IMR-90 (cell line): ENCODE results near the gene GRIK1. TPM values are rescaled to one million over a fixed set of nuclear protein-coding genes. Genes with fewer than 3 reads are reported as not detected.

Experiments used
- ATAC-seq: fragments of 200-7000 bp; cut with Tn5 transposase; 2 replicates; pipeline ENCODE4 v1.9.1; 2020; ENCODE audit warnings: low read depth, mild to moderate bottlenecking, moderate library complexity
- BruUV-seq: library from RNA; stranded (reverse); fragments of 400-500 nt; replicated peaks from 2 replicates; lab custom pipeline; 2021; lab: Mats Ljungman, UMichigan
- CTCF ChIA-PET: fragments of 300-600 bp; formaldehyde crosslinking; extraction: SDS; loops from one replicate; lab custom pipeline; 2021; ENCODE audit warnings: antibody characterized with exemption; lab: Yijun Ruan, JAX
- POLR2A ChIA-PET: fragments of 300-600 bp; sonication (Branson Sonifier 250); formaldehyde crosslinking; loops from one replicate; lab custom pipeline; 2022; ENCODE audit warnings: antibody characterized with exemption; ENCODE audit not compliant: unreplicated experiment; lab: Charles Lee
- DNase-seq: peaks from one replicate; pipeline ENCODE4 v3.0.0; 2013
- H2AFZ ChIP-seq: replicated peaks from 2 replicates; pipeline ENCODE3; 2013; ENCODE audit warnings: low read length, mild to moderate bottlenecking; ENCODE audit not compliant: poor library complexity
- H2AK5ac ChIP-seq: 2 replicates; pipeline ENCODE4 v1.6.1; 2013; ENCODE audit warnings: low read depth, low read length, inconsistent platforms
- H2AK9ac ChIP-seq: replicated peaks from 2 replicates; pipeline ENCODE3; 2013; ENCODE audit warnings: mild to moderate bottlenecking, low read depth, low read length, moderate library complexity; ENCODE audit not compliant: poor library complexity
- H2BK120ac ChIP-seq: 2 replicates; pipeline ENCODE4 v1.6.1; 2013; ENCODE audit warnings: low read depth, low read length, inconsistent platforms
- H2BK15ac ChIP-seq: 3 replicates; pipeline ENCODE4 v1.6.1; 2013; ENCODE audit warnings: low read depth, low read length, inconsistent platforms
- H2BK20ac ChIP-seq: 2 replicates; pipeline ENCODE4 v1.6.1; 2013; ENCODE audit warnings: low read depth, mild to moderate bottlenecking, inconsistent platforms, low read length, moderate library complexity
- H2BK5ac ChIP-seq: 2 replicates; pipeline ENCODE4 v1.6.1; 2013; ENCODE audit warnings: mild to moderate bottlenecking, low read depth, low read length, inconsistent platforms; ENCODE audit not compliant: poor library complexity, severe bottlenecking
- H3K14ac ChIP-seq: replicated peaks from 2 replicates; pipeline ENCODE4 v1.6.1; 2013; ENCODE audit warnings: low read depth, low read length, inconsistent platforms
- H3K18ac ChIP-seq: 2 replicates; pipeline ENCODE4 v1.6.1; 2013; ENCODE audit warnings: low read depth, low read length, control low read depth
- H3K23ac ChIP-seq: 2 replicates; pipeline ENCODE4 v1.6.1; 2013; ENCODE audit warnings: low read depth, low read length, inconsistent platforms
- H3K27ac ChIP-seq: 2 replicates; pipeline ENCODE4 v1.5.1; 2013; ENCODE audit warnings: mild to moderate bottlenecking, control low read depth, low read length; ENCODE audit not compliant: insufficient read depth
- H3K27me3 ChIP-seq: 2 replicates; pipeline ENCODE4 v1.6.1; 2013; ENCODE audit warnings: low read length; ENCODE audit not compliant: control insufficient read depth, insufficient read depth
- H3K36me3 ChIP-seq: 2 replicates; pipeline ENCODE4 v1.6.1; 2013; ENCODE audit warnings: low read length, mixed read lengths; ENCODE audit not compliant: control insufficient read depth, insufficient read depth
- H3K4ac ChIP-seq: 2 replicates; pipeline ENCODE4 v1.6.1; 2013; ENCODE audit warnings: low read depth, low read length, inconsistent platforms
- H3K4me1 ChIP-seq: 2 replicates; pipeline ENCODE4 v1.6.1; 2013; ENCODE audit warnings: low read length, mixed read lengths; ENCODE audit not compliant: control insufficient read depth, insufficient read depth
- H3K4me2 ChIP-seq: 2 replicates; pipeline ENCODE4 v1.6.1; 2013; ENCODE audit warnings: low read depth, mild to moderate bottlenecking, control low read depth, low read length, moderate library complexity
- H3K4me3 ChIP-seq: 2 replicates; pipeline ENCODE4 v1.5.1; 2013; ENCODE audit warnings: low read depth, mild to moderate bottlenecking, control low read depth, low read length, moderate library complexity; ENCODE audit not compliant: insufficient read depth
- H3K56ac ChIP-seq: 2 replicates; pipeline ENCODE4 v1.6.1; 2013; ENCODE audit warnings: low read length, inconsistent platforms; ENCODE audit not compliant: insufficient read depth; ENCODE audit errors: extremely low read depth
- H3K79me1 ChIP-seq, 2 experiments: 2 replicates each; pipeline ENCODE4 v1.6.1; 2013; ENCODE audit warnings: low read length in 2 of 2, inconsistent platforms in 1 of 2, low read depth in 1 of 2
- H3K9ac ChIP-seq: 2 replicates; pipeline ENCODE4 v1.6.1; 2013; ENCODE audit warnings: low read depth, low read length, control low read depth
- H3K9me1 ChIP-seq: 2 replicates; pipeline ENCODE4 v1.6.1; 2013; ENCODE audit warnings: low read length, inconsistent platforms; ENCODE audit not compliant: insufficient read depth
- H3K9me3 ChIP-seq: 2 replicates; pipeline ENCODE4 v1.6.1; 2013; ENCODE audit warnings: low read length; ENCODE audit not compliant: control insufficient read depth, insufficient read depth
- H4K20me1 ChIP-seq: 2 replicates; pipeline ENCODE4 v1.6.1; 2013; ENCODE audit warnings: low read length, inconsistent platforms; ENCODE audit not compliant: insufficient read depth
- H4K5ac ChIP-seq: 2 replicates; pipeline ENCODE4 v1.6.1; 2013; ENCODE audit warnings: mild to moderate bottlenecking, low read depth, low read length, control low read depth
- H4K8ac ChIP-seq, 2 experiments: 2 replicates each; pipeline ENCODE4 v1.6.1; 2013; ENCODE audit warnings: low read depth in 2 of 2, low read length in 2 of 2, control low read depth in 1 of 2, inconsistent platforms in 1 of 2
- H4K91ac ChIP-seq: 2 replicates; pipeline ENCODE4 v1.6.1; 2013; ENCODE audit warnings: low read depth, low read length, inconsistent platforms; ENCODE audit not compliant: insufficient read depth
- BHLHE40 ChIP-seq: fragments of 150-350 bp; IDR thresholded peaks from 2 replicates; pipeline ENCODE4 v1.6.1; 2016; ENCODE audit warnings: mild to moderate bottlenecking, low read depth, low read length
- CEBPB ChIP-seq: IDR thresholded peaks from 2 replicates; pipeline ENCODE4 v1.6.1; 2012; ENCODE audit warnings: low read depth, low read length, improper control_type of control experiment
- CHD1 ChIP-seq: IDR thresholded peaks from 2 replicates; pipeline ENCODE4 v1.6.1; 2012; ENCODE audit warnings: low read depth, low read length, improper control_type of control experiment
- FOS ChIP-seq: fragments of 150-350 bp; IDR thresholded peaks from 2 replicates; pipeline ENCODE4 v1.6.1; 2016; ENCODE audit warnings: low read depth, low read length
- MAFK ChIP-seq: IDR thresholded peaks from 2 replicates; pipeline ENCODE4 v1.6.1; 2012; ENCODE audit warnings: low read depth, low read length, improper control_type of control experiment
- MAZ ChIP-seq: IDR thresholded peaks from 2 replicates; pipeline ENCODE4 v1.6.1; 2012; ENCODE audit warnings: low read depth, mild to moderate bottlenecking, low read length, improper control_type of control experiment, moderate library complexity, borderline replicate concordance
- MXI1 ChIP-seq: IDR thresholded peaks from 2 replicates; pipeline ENCODE4 v1.6.1; 2012; ENCODE audit warnings: low read depth, mild to moderate bottlenecking, low read length, moderate library complexity, borderline replicate concordance
- NFE2L2 ChIP-seq: fragments of 150-350 bp; IDR thresholded peaks from 2 replicates; pipeline ENCODE4 v1.6.1; 2016; ENCODE audit warnings: low read depth, mild to moderate bottlenecking, low read length
- POLR2A ChIP-seq: IDR thresholded peaks from 2 replicates; pipeline ENCODE4 v1.6.1; 2012; ENCODE audit warnings: mild to moderate bottlenecking, low read depth, low read length
- RAD21 ChIP-seq: IDR thresholded peaks from 2 replicates; pipeline ENCODE4 v1.6.1; 2012; ENCODE audit warnings: low read length, improper control_type of control experiment
- RCOR1 ChIP-seq: IDR thresholded peaks from 2 replicates; pipeline ENCODE4 v1.6.1; 2012; ENCODE audit warnings: mild to moderate bottlenecking, low read length, improper control_type of control experiment; ENCODE audit not compliant: insufficient replicate concordance
- RFX5 ChIP-seq: IDR thresholded peaks from 2 replicates; pipeline ENCODE4 v1.8.0; 2012; ENCODE audit warnings: low read depth, mild to moderate bottlenecking, low read length, moderate library complexity
- SMC3 ChIP-seq: fragments of 150-350 bp; IDR thresholded peaks from 2 replicates; pipeline ENCODE4 v1.6.1; 2016; ENCODE audit warnings: low read depth, mild to moderate bottlenecking, antibody characterized with exemption, low read length, moderate library complexity
- WGBS, 2 experiments: methylation state at CpG; one replicate each; pipeline versions ENCODE4 v1.1.5 to v1.1.7; 2013; ENCODE audit warnings: missing lambda C conversion rate in 2 of 2; ENCODE audit not compliant: insufficient read length in 1 of 2; ENCODE audit errors: extremely low coverage in 2 of 2; 5-methylcytosine and 5-hydroxymethylcytosine counted together
- dilution Hi-C: fragments of 300-500 bp; cut with HindIII; formaldehyde crosslinking; loops from one replicate; pipeline ENCODE4 v1.14.3; 2018; ENCODE audit warnings: low sequenced_read_pairs; ENCODE audit not compliant: unreplicated experiment
- in situ Hi-C: fragments of 300-500 bp; cut with MboI; formaldehyde crosslinking; loops from 3 replicates; pipeline ENCODE4 v1.14.3; 2019; ENCODE audit warnings: low sequenced_read_pairs, inconsistent platforms, mixed read lengths
- intact Hi-C: fragments of 100-400 bp; cut with micrococcal nuclease; formaldehyde crosslinking; loops from 2 replicates; pipeline ENCODE4 v1.10.0; 2022
- polyA plus RNA-seq, 3 experiments: library from polyadenylated mRNA; depleted of rRNA; stranded (reverse); fragments of >200 nt; gene quantifications; 2 replicates each; pipeline ENCODE4 v1.2.3, GENCODE V29; 2012; ENCODE audit warnings: low replicate concordance in 1 of 3
- total RNA-seq: library from RNA; depleted of rRNA; stranded (reverse); fragments of >200 nt; gene quantifications from 2 replicates; pipeline ENCODE4 v1.2.3, GENCODE V29; 2012
- TF ChIP-seq, protein P1 (sequence below): fragments of 150-350 bp; IDR thresholded peaks from 2 replicates; pipeline ENCODE4 v1.6.1; 2017; ENCODE audit warnings: mild to moderate bottlenecking, antibody characterized with exemption, low read length, low read depth
- TF ChIP-seq, protein P2 (sequence below): conservative IDR thresholded peaks from 2 replicates; pipeline ENCODE4 v1.5.1; 2012; ENCODE audit warnings: mild to moderate bottlenecking, low read depth, low read length, improper control_type of control experiment
- TF ChIP-seq, protein P3 (sequence below): fragments of 150-350 bp; IDR thresholded peaks from 2 replicates; pipeline ENCODE4 v1.6.1; 2016; ENCODE audit warnings: low read depth, mild to moderate bottlenecking, low read length, moderate library complexity, borderline replicate concordance

GRIK1 gene
- total and polyA plus RNA-seq, 2 of the 4 experiments (the other 2 are of a cell fraction) = not detected

DNA sequence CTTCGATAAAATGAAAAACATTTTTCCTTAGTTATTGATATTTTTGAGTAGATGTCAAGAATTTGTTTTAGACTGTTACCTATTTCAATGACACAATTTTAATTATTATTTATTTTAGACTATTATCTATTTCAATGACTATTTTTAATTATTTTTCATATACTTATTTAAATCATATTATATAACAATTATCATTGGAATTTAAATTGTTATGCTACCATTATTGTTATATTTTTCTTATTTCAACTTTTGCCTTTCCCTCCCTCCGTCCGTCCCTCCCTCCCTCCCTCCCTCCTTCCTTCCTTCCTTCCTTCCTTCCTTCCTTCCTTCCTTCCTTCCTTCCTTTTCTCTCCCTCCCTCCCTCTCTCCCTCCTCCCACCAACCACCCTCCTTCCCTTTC, 229.3 kb downstream of the GRIK1 start:
- no peak overlapping the region for H2AK5ac ChIP-seq
- H2BK20ac ChIP-seq = no peak overlapping the region
- H4K8ac ChIP-seq = no peak overlapping the region
- H3K4me3 ChIP-seq = no peak overlapping the region
- H3K4ac ChIP-seq = no peak overlapping the region
- H3K9me3 ChIP-seq = no peaks in the 10 kb centered on the region
- H2BK120ac ChIP-seq = no peak overlapping the region
- H3K23ac ChIP-seq = no peak overlapping the region
- no peak overlapping the region for H3K9ac ChIP-seq
- H3K79me1 ChIP-seq = no peaks in the 10 kb centered on the region
- no peaks in the 10 kb centered on the region; the same call in 1 of the 2 replicates for H3K9me1 ChIP-seq
- no peak overlapping the region for H2AK9ac ChIP-seq
- no peak overlapping the region for H4K5ac ChIP-seq
- no peak overlapping the region for H3K27ac ChIP-seq
- H2BK15ac ChIP-seq = no peak overlapping the region
- no peaks in the 10 kb centered on the region for H3K27me3 ChIP-seq
- no peaks in the 10 kb centered on the region for H3K4me1 ChIP-seq
- no peak overlapping the region for H2AFZ ChIP-seq
- intact Hi-C loops = loop anchor here (10.0 kb wide), 1 partner anchor 396 kb away; no protein-coding TSS in a partner anchor
- dilution Hi-C loops = no loop called here
- H4K91ac ChIP-seq = no peak overlapping the region
- DNase-seq (no peak), ATAC-seq (no peak)
- BruUV-seq = no TSS peak
- no peaks in the 10 kb centered on the region for H3K36me3 ChIP-seq
- POLR2A ChIA-PET = no interaction called here
- CTCF ChIA-PET = no interaction called here
- no CpG with 5 or more reads among the region's 3 CpGs for WGBS, 2 experiments
- H3K4me2 ChIP-seq = no peak overlapping the region
- no peak for TF ChIP-seq POLR2A
- TF ChIP-seq, protein P1, sequence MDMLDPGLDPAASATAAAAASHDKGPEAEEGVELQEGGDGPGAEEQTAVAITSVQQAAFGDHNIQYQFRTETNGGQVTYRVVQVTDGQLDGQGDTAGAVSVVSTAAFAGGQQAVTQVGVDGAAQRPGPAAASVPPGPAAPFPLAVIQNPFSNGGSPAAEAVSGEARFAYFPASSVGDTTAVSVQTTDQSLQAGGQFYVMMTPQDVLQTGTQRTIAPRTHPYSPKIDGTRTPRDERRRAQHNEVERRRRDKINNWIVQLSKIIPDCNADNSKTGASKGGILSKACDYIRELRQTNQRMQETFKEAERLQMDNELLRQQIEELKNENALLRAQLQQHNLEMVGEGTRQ = no peak
- TF ChIP-seq, protein P2, sequence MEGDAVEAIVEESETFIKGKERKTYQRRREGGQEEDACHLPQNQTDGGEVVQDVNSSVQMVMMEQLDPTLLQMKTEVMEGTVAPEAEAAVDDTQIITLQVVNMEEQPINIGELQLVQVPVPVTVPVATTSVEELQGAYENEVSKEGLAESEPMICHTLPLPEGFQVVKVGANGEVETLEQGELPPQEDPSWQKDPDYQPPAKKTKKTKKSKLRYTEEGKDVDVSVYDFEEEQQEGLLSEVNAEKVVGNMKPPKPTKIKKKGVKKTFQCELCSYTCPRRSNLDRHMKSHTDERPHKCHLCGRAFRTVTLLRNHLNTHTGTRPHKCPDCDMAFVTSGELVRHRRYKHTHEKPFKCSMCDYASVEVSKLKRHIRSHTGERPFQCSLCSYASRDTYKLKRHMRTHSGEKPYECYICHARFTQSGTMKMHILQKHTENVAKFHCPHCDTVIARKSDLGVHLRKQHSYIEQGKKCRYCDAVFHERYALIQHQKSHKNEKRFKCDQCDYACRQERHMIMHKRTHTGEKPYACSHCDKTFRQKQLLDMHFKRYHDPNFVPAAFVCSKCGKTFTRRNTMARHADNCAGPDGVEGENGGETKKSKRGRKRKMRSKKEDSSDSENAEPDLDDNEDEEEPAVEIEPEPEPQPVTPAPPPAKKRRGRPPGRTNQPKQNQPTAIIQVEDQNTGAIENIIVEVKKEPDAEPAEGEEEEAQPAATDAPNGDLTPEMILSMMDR = no peak
- TF ChIP-seq RAD21 = no peak
- no peak for TF ChIP-seq RCOR1
- no peak for TF ChIP-seq MXI1
- no peak for TF ChIP-seq FOS
- TF ChIP-seq MAFK = no peak
- TF ChIP-seq, protein P3, sequence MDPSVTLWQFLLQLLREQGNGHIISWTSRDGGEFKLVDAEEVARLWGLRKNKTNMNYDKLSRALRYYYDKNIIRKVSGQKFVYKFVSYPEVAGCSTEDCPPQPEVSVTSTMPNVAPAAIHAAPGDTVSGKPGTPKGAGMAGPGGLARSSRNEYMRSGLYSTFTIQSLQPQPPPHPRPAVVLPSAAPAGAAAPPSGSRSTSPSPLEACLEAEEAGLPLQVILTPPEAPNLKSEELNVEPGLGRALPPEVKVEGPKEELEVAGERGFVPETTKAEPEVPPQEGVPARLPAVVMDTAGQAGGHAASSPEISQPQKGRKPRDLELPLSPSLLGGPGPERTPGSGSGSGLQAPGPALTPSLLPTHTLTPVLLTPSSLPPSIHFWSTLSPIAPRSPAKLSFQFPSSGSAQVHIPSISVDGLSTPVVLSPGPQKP = no peak
- no peak for TF ChIP-seq SMC3
- TF ChIP-seq RFX5 = no peak
- TF ChIP-seq BHLHE40 = no peak
- no peak for TF ChIP-seq CHD1
- TF ChIP-seq MAZ = no peak
- TF ChIP-seq CEBPB = no peak
- TF ChIP-seq NFE2L2 = no peak
- H3K18ac ChIP-seq = no peak overlapping the region
- H2BK5ac ChIP-seq = no peak overlapping the region
- H3K14ac ChIP-seq = no peak overlapping the region
- no peaks in the 10 kb centered on the region for H4K20me1 ChIP-seq
- H3K56ac ChIP-seq = no peak overlapping the region
- in situ Hi-C loops = no loop called here
